HT-29 (cell line): ENCODE data around the gene CPNE4. TPM values are rescaled to one million over a fixed set of nuclear protein-coding genes. Genes with fewer than 3 reads are reported as not detected.
"Not testable (repeated sequence)": the region's sequence is repeated elsewhere in the genome, so short reads cannot be mapped to it uniquely, and the experiment has no call there.

Experiments
- DNase-seq: peaks from one replicate; pipeline ENCODE4 v3.0.0-alpha.2; 2015; ENCODE audit warnings: low spot score
- total RNA-seq: library from RNA; depleted of rRNA; stranded (reverse); fragments of >200 nt; shearing (Covaris generic); gene quantifications from 2 replicates; pipeline ENCODE4 v1.2.3, GENCODE V29; 2014; rRNA removed

Gene CPNE4
- not detected in 2 replicates for total RNA-seq

DNA sequence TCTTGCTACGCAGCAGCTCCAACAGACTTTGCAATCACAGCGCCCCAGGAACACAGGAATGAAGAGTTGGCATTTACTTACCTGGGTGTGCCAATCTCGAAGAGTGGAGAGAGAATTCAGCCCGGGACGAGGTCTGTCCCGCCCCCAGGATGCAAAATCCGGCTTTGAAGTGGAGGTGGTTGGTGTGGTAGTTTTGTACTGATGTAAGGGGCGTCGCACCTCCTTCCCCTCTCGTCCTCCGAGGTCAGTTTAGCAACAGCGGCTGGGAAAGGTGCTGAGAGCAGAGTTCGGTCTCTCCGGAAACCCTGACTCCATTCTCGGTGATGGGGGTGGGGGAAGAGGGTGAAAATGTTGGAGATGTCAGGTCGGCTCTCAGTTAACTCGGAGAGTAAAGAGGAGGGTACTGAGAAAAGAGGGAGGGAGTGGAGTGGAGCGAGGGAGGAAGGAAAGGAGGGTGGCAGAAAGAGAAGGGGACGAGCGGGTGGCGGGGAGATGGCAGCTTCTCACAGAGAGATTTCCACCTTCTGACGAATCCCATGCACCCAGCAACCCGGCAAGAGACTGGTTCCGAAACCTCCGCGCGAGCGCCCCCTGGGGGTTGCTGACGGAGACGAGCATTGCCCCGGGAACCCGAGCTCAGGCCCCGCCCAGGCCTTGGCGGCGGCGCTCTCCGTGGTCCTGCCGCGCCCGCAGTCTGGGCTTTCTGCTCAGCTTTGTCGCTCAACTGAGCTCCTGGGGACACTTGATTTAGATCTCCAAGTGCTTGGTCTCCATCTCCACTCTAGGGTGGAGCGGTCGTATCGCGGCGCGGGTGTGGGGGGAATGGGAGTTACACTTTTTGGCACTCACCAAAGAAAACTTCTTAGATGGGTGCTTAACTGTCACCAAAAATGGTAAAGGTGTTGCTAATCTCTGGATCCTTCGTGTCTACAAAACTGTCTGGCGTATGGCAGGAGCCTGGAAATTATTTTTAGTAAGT lies at the start of gene CPNE4:
CPNE4 (minus strand) TSS at position 529 of the 979 bp plus-strand sequence.
- peak; percentile 57 for DNase-seq

DNA sequence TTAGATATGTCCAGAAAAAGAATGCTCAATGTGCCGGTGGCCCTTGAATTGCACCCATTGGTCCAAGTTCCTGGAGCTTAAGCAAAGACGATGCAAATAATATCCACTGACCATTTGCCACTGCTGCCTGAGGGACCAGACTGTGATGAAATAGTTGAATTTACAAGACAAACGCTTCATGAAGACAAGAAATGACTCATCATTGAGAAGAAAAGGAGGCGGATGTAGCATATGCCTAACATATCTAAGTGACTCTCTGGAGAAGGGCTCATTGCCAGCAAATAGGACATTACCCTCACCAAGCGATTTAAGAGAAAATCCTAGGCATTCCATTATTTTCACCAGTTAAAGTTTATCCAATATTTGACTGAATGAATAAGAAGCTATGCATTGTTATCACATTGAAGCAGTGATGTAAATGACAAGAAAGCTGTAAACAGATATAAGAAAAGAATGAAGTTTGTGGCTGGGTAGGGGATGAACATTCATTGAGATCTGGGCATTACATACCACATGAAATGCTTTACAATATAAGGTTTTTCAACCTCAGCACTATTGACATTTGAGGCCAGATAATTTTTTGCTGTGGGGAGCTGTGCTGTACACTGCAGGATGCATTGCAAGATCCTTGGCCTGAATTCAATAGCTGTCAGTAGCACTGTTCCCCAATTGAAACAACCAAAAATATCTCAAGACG lies 48.9 kb upstream of the CPNE4 start:
- DNase-seq = no peak

DNA sequence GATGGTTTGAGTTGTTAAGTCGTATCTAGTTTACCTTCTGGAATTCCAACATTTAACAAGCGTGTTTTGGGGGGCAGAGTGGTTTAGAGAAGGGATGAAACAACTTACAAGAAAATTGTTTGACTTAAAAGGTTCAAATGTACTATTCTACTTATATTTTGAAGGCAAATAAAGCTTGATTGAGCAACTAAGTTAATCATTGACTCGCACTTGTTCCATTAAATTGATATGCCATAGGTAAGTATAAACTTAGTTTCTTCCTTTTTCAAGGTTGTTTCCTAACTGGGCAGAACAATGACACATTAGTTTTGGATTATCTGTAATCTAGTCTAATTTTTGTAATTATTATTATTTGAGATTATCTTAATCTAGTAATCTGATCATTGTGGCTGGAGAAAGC lies 48.3 kb upstream of the CPNE4 start:
- no peak for DNase-seq

DNA sequence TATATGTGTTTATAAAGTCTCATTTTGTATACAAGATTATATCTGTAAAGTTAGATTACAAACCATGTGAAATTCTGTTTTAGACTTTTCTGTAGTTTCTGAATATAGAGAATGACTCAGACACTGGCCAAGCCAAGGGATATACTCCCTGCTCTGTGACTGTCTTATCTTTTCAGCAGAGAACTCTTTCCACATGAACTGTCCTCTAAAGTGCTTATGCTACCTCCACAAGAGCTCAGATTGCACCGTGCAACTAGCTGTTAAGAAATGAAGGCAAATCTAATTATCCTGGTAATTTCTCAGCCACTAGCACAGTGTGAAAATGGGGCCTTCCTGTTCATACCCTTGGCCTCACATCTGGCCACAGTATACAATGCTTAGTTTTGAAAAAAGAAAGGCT lies 44.3 kb upstream of the CPNE4 start:
- no peak for DNase-seq

DNA sequence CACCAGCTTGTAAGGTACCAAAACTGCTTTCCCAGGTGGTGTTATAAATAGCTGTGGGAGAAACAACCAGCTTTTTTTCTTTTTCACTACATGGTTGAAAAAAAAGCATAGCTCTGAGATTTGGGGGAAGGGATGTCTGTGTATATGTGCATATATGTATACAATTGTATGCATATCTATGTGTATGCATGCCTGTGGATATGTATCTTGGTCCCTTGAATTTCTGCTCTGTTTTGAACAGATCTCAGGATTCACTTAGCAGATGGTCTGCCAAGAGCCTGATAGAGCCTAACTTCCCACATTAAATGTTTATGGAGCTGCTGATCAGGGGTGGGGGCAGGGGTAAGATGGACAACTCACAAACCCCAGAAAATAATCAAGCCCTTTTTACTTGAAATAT lies 39.0 kb upstream of the CPNE4 start:
- DNase-seq = no peak

DNA sequence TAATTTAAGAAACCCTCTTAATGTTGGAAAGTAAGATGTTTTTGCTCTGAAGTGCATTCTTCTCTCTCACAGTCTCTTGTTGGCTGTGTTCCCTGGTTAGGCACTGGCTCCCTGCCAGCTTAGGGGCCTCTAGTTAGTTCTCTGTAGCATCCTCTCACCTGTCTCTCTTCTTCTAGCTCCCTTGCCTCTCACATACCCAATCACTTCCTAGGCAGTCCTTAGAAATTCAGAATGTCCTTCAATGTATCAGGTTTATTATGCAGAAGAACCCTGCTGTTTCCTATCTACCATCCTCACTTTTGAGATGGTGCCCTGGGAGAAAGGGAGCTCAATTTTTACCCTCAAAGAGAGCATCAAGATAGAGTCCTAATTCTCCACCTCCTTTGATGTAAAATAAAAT lies 36.2 kb upstream of the CPNE4 start:
- DNase-seq = no peak

DNA sequence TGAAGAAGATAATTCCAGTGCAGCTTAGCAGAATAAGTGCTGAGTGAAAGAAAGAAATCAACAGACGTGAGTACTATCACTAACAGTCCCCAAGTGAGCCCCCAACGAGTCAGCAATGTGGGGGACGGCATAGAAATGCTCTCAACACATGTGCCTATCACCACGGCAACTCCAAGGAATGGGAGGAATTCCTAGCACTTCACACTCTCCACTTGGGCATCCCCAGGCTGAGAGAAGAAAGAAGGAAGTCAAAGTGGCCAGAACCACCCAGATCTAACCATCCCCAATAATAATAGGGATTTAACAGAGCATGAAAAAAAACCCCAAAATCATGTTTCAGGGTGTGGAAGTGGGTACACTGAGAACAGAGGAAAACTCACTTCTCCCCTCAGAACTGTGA lies 29.3 kb upstream of the CPNE4 start:
- no peak for DNase-seq

DNA sequence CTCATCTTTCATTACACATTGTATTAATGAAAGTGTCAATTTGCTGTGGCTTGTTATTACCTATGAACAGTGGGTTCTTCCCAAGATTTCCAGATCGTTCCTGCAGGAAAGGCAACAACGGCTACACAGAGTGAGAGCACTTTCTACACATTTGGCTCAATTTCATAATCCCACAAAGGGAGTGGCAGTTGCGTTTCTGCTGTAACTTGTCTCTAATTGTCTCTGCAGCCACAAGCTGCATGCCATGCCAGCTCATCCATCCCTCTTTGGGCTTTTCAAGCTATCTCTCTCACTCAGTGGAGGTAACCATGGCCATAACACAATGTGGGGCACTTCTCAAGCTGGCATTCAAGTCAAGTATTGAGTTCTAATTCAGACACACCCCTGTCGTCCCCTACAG lies 27.7 kb upstream of the CPNE4 start:
- no peak for DNase-seq

DNA sequence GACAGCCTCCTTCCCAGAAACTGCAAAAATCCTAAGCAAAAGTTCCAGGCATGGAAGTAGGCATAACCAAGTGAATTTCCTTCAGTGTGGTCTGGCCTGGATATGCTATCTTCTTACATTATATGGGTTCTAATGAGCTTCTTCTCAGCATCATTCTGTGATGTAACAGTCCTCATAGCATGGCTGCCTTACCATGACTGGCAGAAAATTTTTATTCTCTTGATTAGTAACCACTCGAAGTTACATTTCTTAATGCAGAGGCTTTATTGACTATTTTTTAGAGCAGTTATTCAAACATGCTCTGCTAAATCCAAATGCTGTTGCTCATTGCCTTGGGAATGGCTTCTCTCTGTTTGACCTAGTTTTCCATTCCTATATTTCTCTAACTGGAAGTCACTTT lies 21.1 kb upstream of the CPNE4 start:
- DNase-seq = no peak

DNA sequence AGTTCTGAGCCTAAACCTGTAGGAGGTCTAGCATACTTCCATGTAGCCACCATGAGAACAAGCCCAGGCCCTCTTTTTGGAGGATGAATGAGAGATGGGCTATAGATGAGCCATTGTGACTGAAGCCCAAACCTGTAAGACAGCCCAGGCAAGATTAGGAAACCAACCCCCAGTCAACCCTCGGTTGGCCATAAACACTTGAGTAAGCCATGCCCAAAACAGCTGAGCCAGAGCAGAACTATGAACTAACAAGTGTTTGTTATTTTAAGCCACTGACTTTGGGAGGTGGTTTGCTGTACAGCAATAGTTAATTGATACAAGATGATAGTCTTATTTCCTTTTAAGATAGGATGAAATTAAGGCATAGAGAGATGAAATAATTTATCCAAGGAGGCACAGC lies 12.4 kb upstream of the CPNE4 start:
- no peak for DNase-seq

DNA sequence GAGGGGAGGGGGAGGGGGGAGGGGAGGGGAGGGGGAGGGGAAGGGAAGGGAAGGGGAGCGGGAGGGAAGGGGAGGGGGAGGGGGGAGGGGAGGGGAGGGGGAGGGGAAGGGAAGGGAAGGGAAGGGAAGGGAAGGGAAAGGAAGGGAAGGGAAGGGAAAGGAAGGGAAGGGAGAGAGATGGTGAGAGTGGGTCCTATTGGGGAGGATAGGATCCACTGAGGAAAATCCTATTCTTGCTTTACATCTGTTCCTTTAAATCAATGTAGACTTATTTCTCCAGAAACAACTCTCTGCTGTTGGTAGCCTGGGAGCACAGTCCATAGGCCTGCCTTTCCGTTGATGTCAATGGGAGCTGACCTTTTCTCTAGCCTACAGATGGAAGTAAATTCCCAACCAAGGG lies 10.1 kb upstream of the CPNE4 start:
- DNase-seq = not testable (repeated sequence)

DNA sequence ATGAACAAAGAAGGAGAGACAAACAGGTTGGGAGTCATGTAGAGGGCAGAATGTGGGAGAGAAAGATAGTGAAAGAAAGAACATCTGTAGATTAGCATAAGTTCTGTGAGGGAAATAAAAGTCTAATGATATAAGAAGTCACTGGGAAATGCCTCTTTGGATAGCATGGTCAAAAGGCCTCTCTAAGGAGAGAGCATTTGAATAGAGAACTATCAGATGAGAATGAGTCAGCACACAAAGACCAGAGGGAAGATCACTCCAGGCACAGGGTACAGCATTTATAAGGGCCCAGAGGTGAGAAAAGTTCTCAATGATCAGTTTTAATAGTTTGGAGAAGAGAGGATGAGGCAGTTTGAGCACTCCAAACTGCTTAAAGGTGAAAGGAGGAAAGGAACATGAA lies 7.9 kb upstream of the CPNE4 start:
- DNase-seq = no peak

DNA sequence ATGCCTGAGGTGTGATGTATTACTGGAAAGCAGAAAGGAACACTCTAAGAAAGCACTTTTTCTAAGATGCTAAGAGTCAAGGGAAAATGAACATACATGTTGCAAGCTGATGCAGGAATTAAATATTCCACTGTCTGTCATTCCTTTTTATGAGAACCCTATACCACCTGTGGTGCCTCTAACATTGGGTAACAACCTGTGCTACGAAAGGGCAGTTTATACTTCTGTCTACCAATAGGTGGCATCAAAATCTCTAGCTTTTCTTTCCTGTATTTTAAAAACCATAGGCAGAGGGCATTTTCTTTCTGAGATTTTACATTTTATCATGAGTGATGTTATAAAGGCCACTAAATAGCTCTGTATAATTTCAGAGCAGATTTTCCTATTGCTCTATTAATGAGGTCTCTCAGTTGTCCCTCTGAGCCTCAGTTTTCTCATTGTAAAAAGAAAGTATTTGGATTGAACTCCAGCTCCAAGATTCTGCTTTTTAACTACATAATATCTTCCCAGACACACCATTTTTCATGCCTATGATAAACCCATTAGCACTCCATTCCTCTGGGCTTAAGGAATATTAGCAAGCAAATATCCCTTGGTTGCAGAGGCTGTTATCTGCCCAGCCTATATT lies 3.5 kb upstream of the CPNE4 start:
- DNase-seq = peak; percentile 41

DNA sequence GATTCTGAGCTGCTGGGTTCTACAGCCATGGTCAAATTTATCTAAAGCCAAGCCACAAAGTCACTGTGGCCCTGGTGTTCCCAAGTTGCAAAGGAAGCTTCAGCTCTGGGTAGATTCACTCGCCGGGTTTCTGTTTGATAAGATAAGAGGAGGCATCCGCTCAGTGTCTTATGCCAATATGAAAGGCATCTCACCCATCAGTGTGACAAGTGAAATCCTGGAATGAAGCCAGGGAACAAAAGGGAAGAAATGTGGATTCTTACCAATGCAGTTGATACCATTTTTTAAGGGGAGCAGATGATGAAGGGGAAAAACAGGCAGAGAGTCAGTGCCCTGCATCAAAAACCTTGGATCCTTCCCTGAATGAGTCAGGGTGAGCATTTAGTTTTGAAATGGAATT lies 2.8 kb upstream of the CPNE4 start:
- no peak for DNase-seq

DNA sequence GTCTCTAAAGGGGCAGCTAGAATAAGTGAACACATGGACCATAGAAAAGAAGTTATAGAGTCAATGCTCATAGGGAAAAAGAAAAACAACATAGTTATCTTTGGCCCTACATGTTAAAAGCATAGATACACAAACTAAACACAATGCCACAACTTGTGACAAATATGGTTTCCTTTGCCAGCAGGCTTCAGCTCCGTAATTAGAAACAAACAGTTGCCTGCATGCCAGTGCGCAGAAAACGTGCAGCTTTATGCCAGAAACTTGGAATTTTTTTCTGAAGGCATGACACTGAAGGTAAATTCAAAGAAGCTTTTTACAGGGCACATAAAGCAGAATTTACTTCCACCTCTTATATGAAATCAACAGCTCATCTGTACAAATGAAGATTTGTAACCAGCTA lies 2.2 kb upstream of the CPNE4 start:
- no peak for DNase-seq

DNA sequence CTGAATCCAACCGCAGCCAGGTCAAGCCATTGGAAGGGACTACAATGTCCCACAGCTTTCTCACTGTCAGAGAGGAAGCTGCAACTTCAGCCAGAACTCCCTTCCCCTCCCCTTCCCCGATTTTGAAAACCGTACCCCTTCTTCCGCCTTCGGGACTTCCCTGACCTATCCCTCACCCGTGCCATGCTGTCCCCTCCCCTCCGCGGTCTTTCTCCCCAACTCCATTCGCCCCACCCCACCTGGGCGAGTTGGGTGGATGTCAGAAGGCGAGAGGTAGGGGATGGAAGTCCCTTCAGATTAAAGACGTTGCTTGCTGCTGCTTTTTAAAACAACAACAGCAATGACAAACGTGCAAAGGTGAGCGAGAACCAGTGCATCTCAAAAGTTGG lies 723 bp downstream of the CPNE4 start:
- DNase-seq = no peak

DNA sequence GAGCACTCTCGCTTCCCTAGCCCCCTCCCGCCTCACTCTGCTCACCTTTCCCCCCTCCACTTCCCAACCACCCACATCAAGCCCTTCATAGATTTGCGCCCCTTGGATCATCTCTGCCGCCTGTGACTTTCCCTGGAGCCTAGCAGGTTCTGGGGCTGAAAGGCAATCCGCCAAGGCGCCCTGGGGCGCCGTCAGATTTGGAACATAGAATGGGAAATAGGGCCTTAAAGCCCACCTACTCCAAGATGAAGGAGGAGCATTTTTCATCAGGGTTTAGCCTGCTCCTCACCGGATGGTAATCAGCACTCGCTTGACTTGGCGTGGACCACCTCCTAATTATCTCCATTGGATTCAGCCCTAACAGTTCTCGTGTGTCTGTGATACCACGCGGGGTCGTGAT lies 1.3 kb downstream of the CPNE4 start:
- DNase-seq = no peak

DNA sequence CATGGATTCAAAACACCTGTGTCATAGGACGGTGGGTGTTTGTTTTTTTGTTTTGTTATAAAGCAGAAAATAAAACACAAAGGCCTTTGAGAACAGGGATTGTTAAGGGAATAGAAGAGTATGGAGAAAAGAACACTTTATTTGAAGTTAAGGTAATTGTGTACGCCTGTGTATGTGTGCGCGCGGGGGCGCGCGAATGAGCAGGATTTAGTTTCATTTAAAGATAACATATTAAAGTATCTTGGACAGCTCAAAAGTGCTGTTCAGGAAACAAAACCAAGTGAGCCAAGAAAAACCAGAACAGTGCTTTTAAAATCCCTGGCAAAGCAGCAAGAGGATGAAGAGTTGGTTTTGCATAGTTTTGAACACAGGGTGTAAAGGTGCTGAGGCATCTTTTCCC lies 1.9 kb downstream of the CPNE4 start:
- no peak for DNase-seq

DNA sequence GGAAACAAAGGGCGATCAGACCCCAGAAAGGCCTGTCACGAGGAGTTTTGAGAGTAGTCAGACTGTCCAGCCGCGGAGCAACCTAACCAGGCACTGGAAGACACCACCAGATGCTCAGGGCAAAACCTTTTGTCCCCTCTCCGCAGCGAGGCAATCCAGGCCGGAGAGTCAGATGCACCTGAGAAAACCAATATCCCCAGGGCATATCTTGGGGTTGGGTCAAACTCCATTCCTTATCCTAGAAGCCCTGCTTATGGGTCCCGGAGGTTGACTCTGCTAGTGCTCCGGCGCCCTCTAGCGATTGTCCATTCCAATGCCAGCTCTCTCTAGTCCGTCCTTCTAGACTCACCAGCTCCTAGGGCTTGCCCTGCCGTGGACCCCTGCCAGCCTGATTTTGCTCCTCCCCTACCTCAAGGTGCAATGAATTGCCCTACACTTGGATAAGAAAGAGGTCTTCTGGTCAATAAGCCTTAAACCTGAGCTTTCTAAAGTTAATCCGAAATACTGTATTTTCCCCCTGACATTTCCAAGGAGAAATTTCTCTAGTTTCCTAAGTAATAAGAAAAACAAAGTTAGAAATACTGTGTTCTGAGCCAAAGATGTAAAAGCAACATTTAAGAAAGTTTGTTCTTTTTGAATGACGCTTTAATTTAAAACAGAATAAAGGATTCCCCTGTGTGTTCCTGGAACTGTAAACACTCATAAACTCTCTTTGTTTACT lies 5.5 kb downstream of the CPNE4 start:
- peak; percentile 94 for DNase-seq

DNA sequence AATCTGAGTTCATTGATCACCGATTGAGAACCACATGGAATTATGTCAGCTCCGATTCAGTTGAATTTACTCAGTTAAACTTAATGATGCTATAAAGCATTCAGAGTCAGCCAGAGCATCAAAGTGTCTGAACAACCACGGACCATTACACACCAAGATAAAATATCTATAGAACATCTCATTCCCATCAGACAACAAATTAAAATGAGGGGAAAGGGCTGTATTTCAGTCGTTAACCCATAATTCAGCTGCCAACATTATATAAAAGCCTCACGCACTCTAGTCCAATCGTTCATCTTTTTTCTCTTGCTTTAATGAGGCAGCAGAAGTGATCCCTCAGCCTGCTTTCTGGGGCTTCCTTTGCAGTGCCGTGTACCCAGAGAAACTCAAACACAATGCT lies 11.9 kb downstream of the CPNE4 start:
- DNase-seq = no peak

DNA sequence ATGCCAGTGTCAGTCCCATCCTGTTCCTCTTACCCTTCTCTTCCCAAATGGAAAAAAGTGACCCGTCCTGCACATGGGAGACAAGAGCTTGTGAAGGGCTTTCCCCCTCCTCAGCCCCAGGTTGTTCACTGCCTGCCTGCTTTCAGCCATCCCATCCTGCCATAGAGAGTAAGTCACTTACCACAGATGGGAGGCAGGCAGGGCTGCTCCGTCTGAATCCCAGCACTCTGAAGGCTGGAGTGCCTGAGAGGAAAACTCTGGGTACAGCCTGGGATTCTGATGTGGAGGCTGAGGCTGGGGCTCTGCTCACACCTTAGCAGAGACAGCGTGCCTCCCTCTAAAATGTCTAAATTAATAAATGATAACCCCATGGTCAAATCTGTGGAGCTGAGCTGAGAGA lies 14.8 kb downstream of the CPNE4 start:
- no peak for DNase-seq

DNA sequence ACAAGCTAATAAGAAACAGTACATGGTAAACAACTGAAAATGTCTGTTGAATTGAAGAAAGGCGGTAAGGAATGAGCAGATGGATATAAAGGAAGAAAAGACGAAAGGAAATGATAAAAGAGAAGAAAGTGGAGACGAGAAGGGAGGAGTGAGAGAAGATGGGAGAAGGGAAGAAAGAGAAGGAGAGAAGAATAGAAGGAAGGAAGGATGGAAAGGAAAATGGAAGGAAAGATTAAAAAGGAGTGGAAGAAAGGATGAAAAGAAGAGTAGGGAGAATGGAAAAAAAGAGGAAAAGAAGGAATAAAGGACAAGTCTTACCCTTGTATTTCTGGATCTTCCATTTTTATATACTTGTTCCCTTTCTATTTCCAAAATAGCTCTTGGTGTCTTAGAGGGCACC lies 17.7 kb downstream of the CPNE4 start:
- no peak for DNase-seq
